Neural progenitor cell (in vitro differentiated cells): ENCODE data around the gene TLCD1. TPM values are rescaled to one million over a fixed set of nuclear protein-coding genes. Genes with fewer than 3 reads are reported as not detected.

Experiments
- DNase-seq: peaks from one replicate; pipeline ENCODE4 v3.0.0-alpha.2; 2016; ENCODE audit warnings: low spot score
- H2AFZ ChIP-seq: fragments of 200-600 bp; sonication (generic); replicated peaks from 2 replicates; pipeline ENCODE4 v1.6.1; 2016; ENCODE audit warnings: antibody characterized with exemption
- H3F3A ChIP-seq: fragments of 200-600 bp; sonication (generic); 2 replicates; pipeline ENCODE4 v1.6.1; 2016; ENCODE audit warnings: antibody characterized with exemption, low read depth
- H3K27ac ChIP-seq: fragments of 200-600 bp; sonication (generic); 2 replicates; pipeline ENCODE4 v1.5.1; 2016; ENCODE audit warnings: mild to moderate bottlenecking
- H3K27me3 ChIP-seq: fragments of 200-600 bp; sonication (generic); 2 replicates; pipeline ENCODE4 v1.6.1; 2016; ENCODE audit warnings: mild to moderate bottlenecking, moderate library complexity
- H3K36me3 ChIP-seq: fragments of 200-600 bp; sonication (generic); 2 replicates; pipeline ENCODE4 v1.5.1; 2016
- H3K4me1 ChIP-seq: fragments of 200-600 bp; sonication (generic); 2 replicates; pipeline ENCODE4 v1.6.1; 2016; ENCODE audit warnings: mixed run types
- H3K4me2 ChIP-seq: fragments of 200-600 bp; sonication (generic); 2 replicates; pipeline ENCODE4 v1.6.1; 2016
- H3K4me3 ChIP-seq: fragments of 200-600 bp; sonication (generic); 2 replicates; pipeline ENCODE4 v1.5.1; 2016
- H3K79me2 ChIP-seq: fragments of 200-600 bp; sonication (generic); 2 replicates; pipeline ENCODE4 v1.6.1; 2016; ENCODE audit warnings: low read depth
- H3K9ac ChIP-seq: fragments of 200-600 bp; sonication (generic); 2 replicates; pipeline ENCODE4 v1.6.1; 2016
- H3K9me3 ChIP-seq: fragments of 200-600 bp; sonication (generic); 2 replicates; pipeline ENCODE4 v1.5.1; 2016; ENCODE audit warnings: low read depth
- H4K20me1 ChIP-seq: fragments of 200-600 bp; sonication (generic); 2 replicates; pipeline ENCODE4 v1.6.1; 2016; ENCODE audit warnings: low read depth
- H3K27ac Mint-ChIP-seq: 3 replicates; pipeline ENCODE4 v1.8.0; 2021; ENCODE audit warnings: mixed read lengths
- H3K27me3 Mint-ChIP-seq: 2 replicates; pipeline ENCODE4 v1.8.0; 2022; ENCODE audit warnings: low read depth, mild to moderate bottlenecking, inconsistent platforms, moderate library complexity, mixed read lengths; ENCODE audit not compliant: insufficient read depth
- H3K36me3 Mint-ChIP-seq: 3 replicates; pipeline ENCODE4 v1.8.0; 2021; ENCODE audit warnings: mixed read lengths
- H3K4me1 Mint-ChIP-seq: 3 replicates; pipeline ENCODE4 v1.8.0; 2021; ENCODE audit warnings: mixed read lengths
- H3K4me3 Mint-ChIP-seq: 3 replicates; pipeline ENCODE4 v1.8.0; 2021; ENCODE audit warnings: mild to moderate bottlenecking, moderate library complexity, mixed read lengths
- H3K9me3 Mint-ChIP-seq: 3 replicates; pipeline ENCODE4 v1.8.0; 2020; ENCODE audit warnings: mixed read lengths
- CTCF ChIP-seq: fragments of 200-600 bp; sonication (generic); IDR thresholded peaks from 2 replicates; pipeline ENCODE4 v1.5.1; 2017; ENCODE audit warnings: antibody characterized with exemption, mild to moderate bottlenecking
- EZH2 ChIP-seq: fragments of 200-600 bp; sonication (generic); IDR thresholded peaks from 2 replicates; pipeline ENCODE4 v1.6.1; 2017; ENCODE audit warnings: antibody characterized with exemption, mild to moderate bottlenecking, moderate library complexity
- EZH2phosphoT487 ChIP-seq: fragments of 200-600 bp; sonication (generic); IDR thresholded peaks from 2 replicates; pipeline ENCODE4 v1.6.1; 2017; ENCODE audit warnings: antibody characterized with exemption
- total RNA-seq: library from RNA; depleted of rRNA; stranded (reverse); fragments of >200 nt; gene quantifications from 2 replicates; pipeline ENCODE4 v1.2.3, GENCODE V29; 2015; ENCODE audit warnings: low replicate concordance

TLCD1 gene
- total RNA-seq, 1 donor from 2014 or later, result 13.4 TPM

- H3K9me3 ChIP-seq, result no peaks in the 10 kb centered on the region
- TF ChIP-seq EZH2phosphoT487 (no peak), CTCF (no peak), EZH2 (no peak)
- H3K9ac ChIP-seq, result no peak overlapping the region
- peaks cover 20% of the 10 kb centered on the region for H3K79me2 ChIP-seq
- peaks cover 32% of the 10 kb centered on the region for H3F3A ChIP-seq
- no peak overlapping the region for H3K4me2 ChIP-seq
- peaks cover 38% of the 10 kb centered on the region for H4K20me1 ChIP-seq
- H3K9me3 Mint-ChIP-seq, result no peaks in the 10 kb centered on the region
- H3K27ac Mint-ChIP-seq, result no peak overlapping the region
- DNase-seq, result no peak
- H3K27me3 Mint-ChIP-seq, result peaks cover 3% of the 10 kb centered on the region
- no peak overlapping the region for H3K4me3 ChIP-seq
- H2AFZ ChIP-seq, result no peak overlapping the region
- no peaks in the 10 kb centered on the region for H3K27me3 ChIP-seq
- peaks cover 10% of the 10 kb centered on the region for H3K4me1 ChIP-seq
- H3K4me3 Mint-ChIP-seq, result no peak overlapping the region
- H3K36me3 ChIP-seq, result no peaks in the 10 kb centered on the region
- H3K4me1 Mint-ChIP-seq, result peaks cover 17% of the 10 kb centered on the region
- no peak overlapping the region for H3K27ac ChIP-seq
- H3K36me3 Mint-ChIP-seq, result peaks cover 27% of the 10 kb centered on the region
These were observed 30.2 kb upstream of the TLCD1 start for GRCh38 chr17:28756049-28756804.

GRCh38 chr17:28755486-28755885, 29.5 kb upstream of the TLCD1 start:
- no peak for DNase-seq
- Mint-ChIP-seq H3K27ac (no peak overlapping the region), H3K9me3 (no peaks in the 10 kb centered on the region), H3K4me3 (no peak overlapping the region), H3K27me3 (peaks cover 3% of the 10 kb centered on the region), H3K36me3 (peaks cover 27% of the 10 kb centered on the region), H3K4me1 (peaks cover 12% of the 10 kb centered on the region)
- Histone ChIP-seq H3K4me3 (no peak overlapping the region), H3K27me3 (no peaks in the 10 kb centered on the region), H3K9me3 (no peaks in the 10 kb centered on the region), H2AFZ (no peak overlapping the region), H3K4me2 (no peak overlapping the region), H4K20me1 (peaks cover 35% of the 10 kb centered on the region), H3K36me3 (peaks cover 5% of the 10 kb centered on the region), H3K27ac (no peak overlapping the region), H3K9ac (no peak overlapping the region), H3F3A (peaks cover 30% of the 10 kb centered on the region), H3K4me1 (peaks cover 2% of the 10 kb centered on the region), H3K79me2 (peaks cover 25% of the 10 kb centered on the region)
- TF ChIP-seq CTCF (no peak), EZH2phosphoT487 (no peak), EZH2 (no peak)

GRCh38 chr17:28751600-28752366, 25.8 kb upstream of the TLCD1 start:
- Histone ChIP-seq H3K9ac (no peak overlapping the region), H3F3A (peaks cover 59% of the 10 kb centered on the region), H3K4me1 (peaks cover 3% of the 10 kb centered on the region), H3K4me3 (no peak overlapping the region), H3K9me3 (no peaks in the 10 kb centered on the region), H3K36me3 (peaks cover 7% of the 10 kb centered on the region), H4K20me1 (peaks cover 45% of the 10 kb centered on the region), H3K79me2 (peaks cover 28% of the 10 kb centered on the region), H3K27ac (no peak overlapping the region), H3K27me3 (no peaks in the 10 kb centered on the region), H3K4me2 (no peak overlapping the region), H2AFZ (no peak overlapping the region)
- Mint-ChIP-seq H3K9me3 (no peaks in the 10 kb centered on the region), H3K27ac (no peak overlapping the region), H3K27me3 (no peaks in the 10 kb centered on the region), H3K4me3 (no peak overlapping the region), H3K4me1 (peaks cover 17% of the 10 kb centered on the region), H3K36me3 (peaks cover 13% of the 10 kb centered on the region)
- no peak for DNase-seq
- no peak for TF ChIP-seq EZH2
- no peak for TF ChIP-seq EZH2phosphoT487
- no peak for TF ChIP-seq CTCF
